ENCODE measurements around the gene UBE2E3.

UBE2E3 gene

DNA sequence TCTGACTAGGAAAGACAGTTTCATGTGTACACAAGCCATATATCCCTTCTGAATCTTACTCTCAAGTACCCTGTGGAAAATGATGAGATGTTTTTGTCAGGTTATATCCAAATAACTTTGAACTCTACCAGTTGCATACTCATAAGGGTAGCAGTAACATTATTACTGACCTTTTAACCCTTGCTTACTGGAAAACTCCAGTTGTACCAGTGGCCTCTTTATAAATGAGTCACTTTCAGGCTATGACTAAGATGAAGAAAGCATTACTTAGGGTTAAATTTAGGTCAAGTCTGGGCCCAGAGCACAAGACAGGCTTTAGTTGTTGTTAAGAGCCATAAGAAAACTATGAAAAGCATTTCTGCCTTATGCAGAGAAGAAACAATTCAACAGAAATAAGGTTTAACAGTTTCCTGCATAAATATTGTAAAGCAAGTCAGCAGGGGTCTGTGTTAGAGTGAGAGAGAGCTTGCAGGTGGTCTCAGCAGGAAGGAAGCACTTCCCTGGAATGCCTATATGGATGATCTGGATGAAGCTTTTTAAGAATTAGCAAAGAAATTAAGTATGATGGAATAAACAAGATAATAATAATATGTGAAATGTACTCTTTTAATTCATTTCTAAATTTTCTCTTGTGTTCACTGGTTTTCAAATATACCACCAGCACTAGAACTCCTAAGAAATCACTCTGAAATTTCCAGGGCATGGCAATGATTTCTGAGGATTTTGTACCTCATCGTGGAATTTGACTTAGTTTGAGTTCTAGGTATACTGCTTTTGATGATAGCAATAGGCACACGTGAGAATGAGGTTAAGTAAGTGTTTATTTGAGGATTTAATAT lies 126.6 kb downstream of the UBE2E3 start:
- Histone ChIP-seq H3K27me3 (ENCODE audit: control insufficient read depth in 1 of 2, insufficient read depth in 2 of 2, low read length in 2 of 2) (no peaks in the 10 kb centered on the region), H3K9me3 (ENCODE audit: control insufficient read depth in 2 of 2, low read length in 2 of 2) (no peaks in the 10 kb centered on the region), H3K9ac (ENCODE audit: low read length in 2 of 2) (no peak overlapping the region), H3K36me3 (ENCODE audit: control insufficient read depth in 2 of 2, insufficient read depth in 2 of 2, low read length in 2 of 2) (no peaks in the 10 kb centered on the region), H3K4me3 (ENCODE audit: low read length in 2 of 2) (no peak overlapping the region), H3K4me1 (ENCODE audit: control insufficient read depth, insufficient read depth, low read length) (no peaks in the 10 kb centered on the region), H3K27ac (ENCODE audit: low read length) (no peak overlapping the region)

DNA sequence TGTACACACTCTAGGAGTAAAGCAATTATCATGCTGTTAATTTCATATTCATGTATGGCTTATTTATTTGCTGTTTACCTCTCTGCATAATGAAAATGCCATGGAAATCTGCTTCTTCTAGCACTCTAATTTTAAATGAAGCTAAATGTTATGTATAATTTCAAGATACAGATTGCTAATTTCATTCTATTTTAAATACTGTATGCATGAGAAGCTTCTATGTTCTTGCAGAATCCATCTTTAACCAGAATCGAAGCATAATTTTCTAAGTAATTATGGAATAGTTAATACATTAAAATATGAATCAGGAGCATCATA lies 127.2 kb downstream of the UBE2E3 start:
- Histone ChIP-seq H3K27ac (ENCODE audit: low read length) (no peak overlapping the region), H3K9me3 (ENCODE audit: control insufficient read depth in 2 of 2, low read length in 2 of 2) (no peaks in the 10 kb centered on the region), H3K4me1 (ENCODE audit: control insufficient read depth, insufficient read depth, low read length) (no peaks in the 10 kb centered on the region), H3K4me3 (ENCODE audit: low read length in 2 of 2) (no peak overlapping the region), H3K9ac (ENCODE audit: low read length in 2 of 2) (no peak overlapping the region), H3K36me3 (ENCODE audit: control insufficient read depth in 2 of 2, insufficient read depth in 2 of 2, low read length in 2 of 2) (no peaks in the 10 kb centered on the region), H3K27me3 (ENCODE audit: control insufficient read depth in 1 of 2, insufficient read depth in 2 of 2, low read length in 2 of 2) (no peaks in the 10 kb centered on the region)

DNA sequence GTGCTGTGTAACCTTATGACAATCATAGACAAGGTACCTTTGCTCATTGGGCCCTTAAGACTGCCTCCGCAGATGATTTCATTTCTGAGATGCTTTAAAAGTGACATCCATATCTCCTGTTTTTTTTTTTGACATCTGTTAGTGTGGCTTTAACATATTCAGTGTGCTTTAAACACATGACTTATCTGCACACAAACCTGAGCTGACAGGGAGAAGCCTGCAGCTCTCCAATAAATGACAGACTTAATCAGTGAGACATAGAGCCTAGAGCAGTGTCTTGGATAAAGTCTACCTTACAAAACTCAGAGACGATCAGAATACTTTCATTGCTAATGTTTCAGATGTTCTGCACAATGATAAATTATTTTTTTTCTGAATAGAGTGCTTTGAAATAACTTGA lies 130.7 kb downstream of the UBE2E3 start:
- no peak overlapping the region for H3K27ac ChIP-seq (ENCODE audit: low read length)
- no peak overlapping the region for H3K9ac ChIP-seq (ENCODE audit: low read length in 2 of 2)
- no peaks in the 10 kb centered on the region for H3K9me3 ChIP-seq (ENCODE audit: control insufficient read depth in 2 of 2, low read length in 2 of 2)
- no peaks in the 10 kb centered on the region for H3K4me1 ChIP-seq (ENCODE audit: control insufficient read depth, insufficient read depth, low read length)
- no peaks in the 10 kb centered on the region for H3K36me3 ChIP-seq (ENCODE audit: control insufficient read depth in 2 of 2, insufficient read depth in 2 of 2, low read length in 2 of 2)
- H3K4me3 ChIP-seq (ENCODE audit: low read length in 2 of 2) = no peak overlapping the region
- H3K27me3 ChIP-seq (ENCODE audit: control insufficient read depth in 1 of 2, insufficient read depth in 2 of 2, low read length in 2 of 2) = no peaks in the 10 kb centered on the region

- Histone ChIP-seq H3K4me3 (ENCODE audit: low read length in 2 of 2) (no peak overlapping the region), H3K36me3 (ENCODE audit: control insufficient read depth in 2 of 2, insufficient read depth in 2 of 2, low read length in 2 of 2) (no peaks in the 10 kb centered on the region), H3K27me3 (ENCODE audit: control insufficient read depth in 1 of 2, insufficient read depth in 2 of 2, low read length in 2 of 2) (no peaks in the 10 kb centered on the region)
Measured at GRCh38 chr2:181112916-181113315, 132.5 kb downstream of the UBE2E3 start.

More at GRCh38 chr2:181112916-181113315, 132.5 kb downstream of the UBE2E3 start:
- Histone ChIP-seq H3K4me1 (ENCODE audit: control insufficient read depth, insufficient read depth, low read length) (no peaks in the 10 kb centered on the region), H3K27ac (ENCODE audit: low read length) (no peak overlapping the region), H3K9ac (ENCODE audit: low read length in 2 of 2) (no peak overlapping the region), H3K9me3 (ENCODE audit: control insufficient read depth in 2 of 2, low read length in 2 of 2) (no peaks in the 10 kb centered on the region)
